Nephron progenitor cell (in vitro differentiated cells): Measurements from ENCODE around the gene ATP2B2.

Experiments used
- DNase-seq: peaks from one replicate; pipeline ENCODE4 v3.0.0; 2021
- H3K27ac Mint-ChIP-seq: 2 replicates; pipeline ENCODE4 v1.8.0; 2021; ENCODE audit warnings: mild to moderate bottlenecking, moderate library complexity, mixed read lengths
- H3K27me3 Mint-ChIP-seq: 2 replicates; pipeline ENCODE4 v1.8.0; 2021; ENCODE audit warnings: mild to moderate bottlenecking, low read depth, mixed read lengths; ENCODE audit not compliant: poor library complexity
- H3K36me3 Mint-ChIP-seq: 2 replicates; pipeline ENCODE4 v1.8.0; 2021; ENCODE audit warnings: low read depth, mixed read lengths
- H3K4me1 Mint-ChIP-seq: 2 replicates; pipeline ENCODE4 v1.8.0; 2021; ENCODE audit warnings: mixed read lengths
- H3K4me3 Mint-ChIP-seq: 2 replicates; pipeline ENCODE4 v1.8.0; 2021; ENCODE audit warnings: mild to moderate bottlenecking, moderate library complexity, mixed read lengths
- H3K9me3 Mint-ChIP-seq: 2 replicates; pipeline ENCODE4 v1.8.0; 2021; ENCODE audit warnings: mild to moderate bottlenecking, moderate library complexity, mixed read lengths
- CTCF ChIP-seq: fragments of 200-600 bp; sonication (generic); IDR thresholded peaks from 2 replicates; pipeline ENCODE4 v1.5.0; 2021; ENCODE audit warnings: antibody characterized with exemption

The ATP2B2 gene

GRCh38 chr3:10432931-10433330 lies 72.5 kb downstream of the ATP2B2 start:
- H3K9me3 Mint-ChIP-seq, result no peaks in the 10 kb centered on the region
- no peak for DNase-seq
- H3K4me1 Mint-ChIP-seq, result peaks cover 32% of the 10 kb centered on the region
- no peak overlapping the region for H3K27ac Mint-ChIP-seq
- no peak overlapping the region for H3K4me3 Mint-ChIP-seq
- peaks cover 14% of the 10 kb centered on the region for H3K27me3 Mint-ChIP-seq
- no peaks in the 10 kb centered on the region for H3K36me3 Mint-ChIP-seq
- TF ChIP-seq CTCF, result no peak

GRCh38 chr3:10432156-10432845 lies 73.1 kb downstream of the ATP2B2 start:
- DNase-seq, result no peak
- H3K27me3 Mint-ChIP-seq, result peaks cover 14% of the 10 kb centered on the region
- H3K4me3 Mint-ChIP-seq, result no peak overlapping the region
- peaks cover 26% of the 10 kb centered on the region for H3K4me1 Mint-ChIP-seq
- no peak for TF ChIP-seq CTCF
- no peaks in the 10 kb centered on the region for H3K9me3 Mint-ChIP-seq
- no peak overlapping the region for H3K27ac Mint-ChIP-seq
- no peaks in the 10 kb centered on the region for H3K36me3 Mint-ChIP-seq

GRCh38 chr3:10430805-10431204 lies 74.6 kb downstream of the ATP2B2 start:
- Mint-ChIP-seq H3K27me3 (peaks cover 20% of the 10 kb centered on the region), H3K4me1 (peaks cover 14% of the 10 kb centered on the region), H3K9me3 (no peaks in the 10 kb centered on the region), H3K36me3 (no peaks in the 10 kb centered on the region), H3K4me3 (no peak overlapping the region), H3K27ac (no peak overlapping the region)
- DNase-seq, result no peak
- TF ChIP-seq CTCF, result no peak

GRCh38 chr3:10428406-10429091 lies 76.8 kb downstream of the ATP2B2 start:
- Mint-ChIP-seq H3K36me3 (no peaks in the 10 kb centered on the region), H3K9me3 (no peaks in the 10 kb centered on the region), H3K4me3 (no peak overlapping the region), H3K27ac (no peak overlapping the region), H3K27me3 (peaks cover 24% of the 10 kb centered on the region), H3K4me1 (peaks cover 8% of the 10 kb centered on the region)
- DNase-seq, result no peak
- TF ChIP-seq CTCF, result no peak

GRCh38 chr3:10426346-10427220 lies 78.8 kb downstream of the ATP2B2 start:
- DNase-seq, result no peak
- H3K27me3 Mint-ChIP-seq, result peaks cover 27% of the 10 kb centered on the region
- TF ChIP-seq CTCF, result no peak
- no peaks in the 10 kb centered on the region for H3K36me3 Mint-ChIP-seq
- no peaks in the 10 kb centered on the region for H3K4me1 Mint-ChIP-seq
- H3K9me3 Mint-ChIP-seq, result no peaks in the 10 kb centered on the region
- H3K27ac Mint-ChIP-seq, result no peak overlapping the region
- no peak overlapping the region for H3K4me3 Mint-ChIP-seq
